Endothelial cell of umbilical vein (primary cell): ENCODE results near the gene GPX1. TPM values are rescaled to one million over a fixed set of nuclear protein-coding genes. Genes with fewer than 3 reads are reported as not detected.

Experiments used
- BruUV-seq: library from RNA; stranded (reverse); fragments of 400-500 nt; replicated peaks from 2 replicates; lab custom pipeline; 2021; lab: Mats Ljungman, UMichigan
- CTCF ChIA-PET: fragments of 300-600, 350-600 bp; sonication (Branson Sonifier 250); formaldehyde crosslinking; loops from one replicate; lab custom pipeline; 2021; ENCODE audit warnings: antibody characterized with exemption, inconsistent platforms; lab: Charles Lee
- POLR2A ChIA-PET: fragments of 300-600, 350-600 bp; sonication (Branson Sonifier 250); formaldehyde crosslinking; loops from one replicate; lab custom pipeline; 2021; ENCODE audit warnings: antibody characterized with exemption, inconsistent platforms; lab: Charles Lee
- DNase-seq: peaks from one replicate; pipeline ENCODE4 v3.0.0-alpha.2; 2011; ENCODE audit warnings: low read depth, low spot score
- FAIRE-seq: peaks from 2 replicates; lab custom pipeline; 2011; peaks lifted over from hg19 to GRCh38; lab: Jason Lieb, UNC
- H2AFZ ChIP-seq: 2 replicates; pipeline ENCODE4 v1.6.0; 2012; ENCODE audit warnings: low read depth, low read length, control low read depth, inconsistent platforms
- H3K27ac ChIP-seq: 2 replicates; pipeline ENCODE4 v1.5.1; 2011; ENCODE audit warnings: low read depth, mild to moderate bottlenecking, control low read depth, low read length, moderate library complexity; ENCODE audit not compliant: insufficient read depth
- H3K27me3 ChIP-seq, 2 experiments: 2 replicates each; pipeline versions ENCODE4 v1.6.0 to v1.6.1; 2011; ENCODE audit warnings: low read length in 2 of 2, mixed read lengths in 1 of 2; ENCODE audit not compliant: control insufficient read depth in 2 of 2, insufficient read depth in 2 of 2
- H3K36me3 ChIP-seq, 2 experiments: 2 replicates in 1 of 2; 3 replicates in 1 of 2; pipeline ENCODE4 v1.5.1; 2011; ENCODE audit warnings: low read length in 2 of 2, mild to moderate bottlenecking in 1 of 2, moderate library complexity in 1 of 2; ENCODE audit not compliant: control insufficient read depth in 2 of 2, insufficient read depth in 2 of 2; ENCODE audit errors: extremely low read depth in 1 of 2
- H3K4me1 ChIP-seq: 3 replicates; pipeline ENCODE4 v1.5.1; 2011; ENCODE audit warnings: mild to moderate bottlenecking, low read length; ENCODE audit not compliant: control insufficient read depth, insufficient read depth; ENCODE audit errors: extremely low read depth
- H3K4me2 ChIP-seq: 2 replicates; pipeline ENCODE4 v1.6.1; 2011; ENCODE audit warnings: low read length, control low read depth, mixed read lengths; ENCODE audit not compliant: insufficient read depth
- H3K4me3 ChIP-seq, 3 experiments: fragments of 200-600 bp in 1 of 3; sonication (generic), shearing (Covaris generic) in 1 of 3; replicated peaks in 1 of 3; 2 replicates each; pipeline ENCODE4 v1.5.1; 2011 to 2016; ENCODE audit warnings: control low read depth in 3 of 3, low read length in 3 of 3, mild to moderate bottlenecking in 2 of 3, inconsistent platforms in 1 of 3, low read depth in 1 of 3, moderate library complexity in 1 of 3; ENCODE audit not compliant: insufficient read depth in 1 of 3
- H3K79me2 ChIP-seq: 2 replicates; pipeline ENCODE4 v1.6.0; 2012; ENCODE audit warnings: low read length, inconsistent platforms; ENCODE audit not compliant: control insufficient read depth, insufficient read depth
- H3K9ac ChIP-seq: replicated peaks from 2 replicates; pipeline ENCODE3; 2011; ENCODE audit warnings: low read length, control low read depth; ENCODE audit not compliant: insufficient read depth; ENCODE audit errors: extremely low read depth
- H3K9me1 ChIP-seq: replicated peaks from 3 replicates; pipeline ENCODE4 v1.6.0; 2011; ENCODE audit warnings: mild to moderate bottlenecking, low read length; ENCODE audit not compliant: control insufficient read depth, insufficient read depth; ENCODE audit errors: extremely low read depth
- H3K9me3 ChIP-seq: replicated peaks from 2 replicates; pipeline ENCODE4 v1.5.1; 2012; ENCODE audit warnings: low read length, inconsistent platforms; ENCODE audit not compliant: control insufficient read depth, insufficient read depth
- H4K20me1 ChIP-seq: replicated peaks from 2 replicates; pipeline ENCODE3; 2011; ENCODE audit warnings: mild to moderate bottlenecking, low read length; ENCODE audit not compliant: control insufficient read depth, insufficient read depth; ENCODE audit errors: extremely low read depth
- EZH2 ChIP-seq: IDR thresholded peaks from 2 replicates; pipeline ENCODE4 v1.6.1; 2012; ENCODE audit warnings: borderline replicate concordance, low read depth, mild to moderate bottlenecking, moderate library complexity, low read length, inconsistent platforms; ENCODE audit not compliant: severe bottlenecking
- FOS ChIP-seq: IDR thresholded peaks from 2 replicates; pipeline ENCODE4 v1.6.1; 2011; ENCODE audit warnings: mild to moderate bottlenecking, low read length, moderate library complexity, borderline replicate concordance; ENCODE audit not compliant: insufficient read depth
- GATA2 ChIP-seq: IDR thresholded peaks from 2 replicates; pipeline ENCODE4 v1.7.0; 2011; ENCODE audit warnings: low read depth, mild to moderate bottlenecking, moderate library complexity, mixed read lengths, low read length; ENCODE audit not compliant: insufficient read length, insufficient read depth
- JUN ChIP-seq: IDR thresholded peaks from 2 replicates; pipeline ENCODE4 v1.6.1; 2011; ENCODE audit warnings: borderline replicate concordance, low read depth; ENCODE audit not compliant: insufficient read length, insufficient read depth
- MYC ChIP-seq: IDR thresholded peaks from one replicate; pipeline ENCODE4 v1.6.1; 2011; ENCODE audit warnings: mild to moderate bottlenecking, low read depth, low read length
- POLR2A ChIP-seq: IDR thresholded peaks from 2 replicates; pipeline ENCODE4 v1.6.1; 2012; ENCODE audit warnings: low read depth, mild to moderate bottlenecking, control low read depth, low read length
- POLR2AphosphoS5 ChIP-seq: IDR thresholded peaks from 2 replicates; pipeline ENCODE4 v1.6.1; 2012; ENCODE audit warnings: low read depth, mild to moderate bottlenecking, control low read depth, low read length, moderate library complexity; ENCODE audit not compliant: insufficient read depth
- dilution Hi-C: fragments of 300-500 bp; cut with MboI; formaldehyde crosslinking; loops from one replicate; pipeline ENCODE4 v1.15.0; 2019; ENCODE audit warnings: low sequenced_read_pairs; ENCODE audit not compliant: extremely low pct_ligation_motif_present
- intact Hi-C: fragments of 100-400 bp; cut with micrococcal nuclease; formaldehyde crosslinking; loops from one replicate; pipeline ENCODE4 v1.10.0; 2022
- polyA plus RNA-seq, 4 experiments: library from polyadenylated mRNA; depleted of rRNA in 3 of 4; stranded (reverse) in 3 of 4; unstranded in 1 of 4; fragments of >200 nt; gene quantifications; 2 replicates each; pipeline versions ENCODE4 v1.2.1 to v1.2.3, GENCODE V29; 2011 to 2012; ENCODE audit warnings: missing spikeins in 1 of 4
- total RNA-seq: library from RNA; stranded (reverse); gene quantifications from 2 replicates; pipeline ENCODE4 v1.2.3, GENCODE V29; 2021
- TF ChIP-seq, protein P1 (sequence below), 2 donors: IDR thresholded peaks; 1 replicate in 1 of 2; 2 replicates in 1 of 2; pipeline ENCODE4 v1.5.1; 2011; ENCODE audit warnings: low read length in 2 of 2, mild to moderate bottlenecking in 2 of 2, moderate library complexity in 2 of 2, control low read depth in 1 of 2, inconsistent platforms in 1 of 2, low read depth in 1 of 2; ENCODE audit not compliant: insufficient read depth in 1 of 2; ENCODE audit errors: extremely low read depth in 1 of 2
- TF ChIP-seq, protein P2 (sequence below): IDR thresholded peaks from 2 replicates; pipeline ENCODE4 v1.6.1; 2011; ENCODE audit not compliant: insufficient read depth, insufficient read length

GPX1 gene
- total and polyA plus RNA-seq, 2 donors (not counting 3 experiments of a cell fraction or from before 2014, with no cell fraction given) = 461 to 1,348 TPM

DNA sequence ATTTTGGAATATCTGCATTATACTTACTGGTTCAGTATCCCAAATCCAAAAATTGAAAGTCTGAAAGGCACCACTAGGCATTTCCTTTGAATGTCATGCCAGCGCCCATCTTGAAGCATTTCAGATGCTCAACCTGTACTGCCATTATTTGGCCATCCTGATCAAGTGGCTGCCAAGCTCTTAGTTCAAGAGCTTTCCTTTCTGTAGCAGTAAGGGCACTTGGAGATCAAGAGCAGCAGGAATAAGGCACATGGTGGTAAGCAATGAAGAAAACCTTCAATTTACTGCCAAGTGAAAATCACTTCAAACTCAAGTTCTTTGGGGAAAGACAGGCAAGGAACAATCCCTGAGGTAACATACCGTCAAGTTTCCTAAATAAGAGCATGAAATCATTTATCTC lies 43.6 kb upstream of the GPX1 start:
- no peaks in the 10 kb centered on the region for H3K36me3 ChIP-seq
- no peaks in the 10 kb centered on the region for H3K9me1 ChIP-seq
- POLR2A ChIA-PET = interaction anchor here (1.8 kb wide), 1 partner anchor 10 kb away, joined by 5 read pairs; the partner anchor contains the start of genes RHOA and TCTA
- dilution Hi-C loops = no loop called here
- H3K9me3 ChIP-seq = no peaks in the 10 kb centered on the region
- no peak overlapping the region for H3K27ac ChIP-seq
- H3K4me1 ChIP-seq = peaks cover 11% of the 10 kb centered on the region
- BruUV-seq = no TSS peak
- TF ChIP-seq MYC (no peak), EZH2 (no peak)
- TF ChIP-seq, protein P1, sequence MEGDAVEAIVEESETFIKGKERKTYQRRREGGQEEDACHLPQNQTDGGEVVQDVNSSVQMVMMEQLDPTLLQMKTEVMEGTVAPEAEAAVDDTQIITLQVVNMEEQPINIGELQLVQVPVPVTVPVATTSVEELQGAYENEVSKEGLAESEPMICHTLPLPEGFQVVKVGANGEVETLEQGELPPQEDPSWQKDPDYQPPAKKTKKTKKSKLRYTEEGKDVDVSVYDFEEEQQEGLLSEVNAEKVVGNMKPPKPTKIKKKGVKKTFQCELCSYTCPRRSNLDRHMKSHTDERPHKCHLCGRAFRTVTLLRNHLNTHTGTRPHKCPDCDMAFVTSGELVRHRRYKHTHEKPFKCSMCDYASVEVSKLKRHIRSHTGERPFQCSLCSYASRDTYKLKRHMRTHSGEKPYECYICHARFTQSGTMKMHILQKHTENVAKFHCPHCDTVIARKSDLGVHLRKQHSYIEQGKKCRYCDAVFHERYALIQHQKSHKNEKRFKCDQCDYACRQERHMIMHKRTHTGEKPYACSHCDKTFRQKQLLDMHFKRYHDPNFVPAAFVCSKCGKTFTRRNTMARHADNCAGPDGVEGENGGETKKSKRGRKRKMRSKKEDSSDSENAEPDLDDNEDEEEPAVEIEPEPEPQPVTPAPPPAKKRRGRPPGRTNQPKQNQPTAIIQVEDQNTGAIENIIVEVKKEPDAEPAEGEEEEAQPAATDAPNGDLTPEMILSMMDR (IDR thresholded peaks at IDR 0.05; ENCODE audit: extremely low read depth in 1 of 2, insufficient read depth in 1 of 2, low read depth in 1 of 2, low read length in 2 of 2) = no peak
- no peaks in the 10 kb centered on the region for H3K27me3 ChIP-seq
- no peak overlapping the region for H3K4me2 ChIP-seq
- peaks cover 27% of the 10 kb centered on the region for H4K20me1 ChIP-seq
- CTCF ChIA-PET = interaction anchor here (1.2 kb wide), 1 partner anchor 13 kb away, joined by 4 read pairs; no protein-coding TSS in a partner anchor
- peaks cover 98% of the 10 kb centered on the region for H3K79me2 ChIP-seq
- intact Hi-C loops = no loop called here
- FAIRE-seq (no peak), DNase-seq (no peak)
- H3K4me3 ChIP-seq = no peak overlapping the region
- no peak overlapping the region for H2AFZ ChIP-seq
- no peak overlapping the region for H3K9ac ChIP-seq

DNA sequence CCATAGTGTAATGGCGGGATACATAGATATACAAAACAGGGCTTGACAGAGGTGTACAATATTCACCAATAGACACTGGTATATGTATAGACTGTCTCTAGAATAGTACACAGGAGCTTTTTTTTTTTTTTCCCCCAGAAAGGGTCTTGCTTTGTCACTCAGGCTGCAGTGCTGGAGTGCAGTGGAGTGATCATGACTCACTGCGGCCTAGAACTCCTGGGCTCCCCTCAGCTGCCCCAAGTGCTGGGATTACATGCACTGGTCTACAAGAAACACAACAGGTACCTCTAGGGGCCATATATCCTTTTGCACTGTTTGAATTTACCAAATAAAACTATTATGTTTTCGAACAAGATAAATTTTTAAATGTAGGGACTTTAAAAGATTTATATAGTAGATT lies 41.3 kb upstream of the GPX1 start:
- no TSS peak for BruUV-seq

More for the DNA sequence above, 41.3 kb upstream of the GPX1 start:
- no peaks in the 10 kb centered on the region for H3K27me3 ChIP-seq
- no peaks in the 10 kb centered on the region for H3K9me3 ChIP-seq
- no peak overlapping the region for H2AFZ ChIP-seq
- FAIRE-seq (no peak), DNase-seq (no peak)
- no peak overlapping the region for H3K4me2 ChIP-seq
- intact Hi-C loops (no loop called here), dilution Hi-C loops (no loop called here)
- ChIA-PET POLR2A (interaction anchor here (0.7 kb wide), 2 partner anchors 12 to 13 kb away, joined by 3 to 8 read pairs; partner anchors contain the start of gene RHOA), CTCF (interaction anchor here (1.1 to 1.6 kb wide), 2 partner anchors 8 to 50 kb away, joined by 3 to 4 read pairs; no protein-coding TSS in a partner anchor)
- H3K27ac ChIP-seq = no peak overlapping the region
- H3K9me1 ChIP-seq = no peaks in the 10 kb centered on the region
- peaks cover 7% of the 10 kb centered on the region for H3K4me1 ChIP-seq
- H3K36me3 ChIP-seq = peaks cover 0 to 4% of the 10 kb centered on the region in 2 experiments
- no peak overlapping the region for H3K4me3 ChIP-seq
- peaks cover 24% of the 10 kb centered on the region for H4K20me1 ChIP-seq
- H3K79me2 ChIP-seq = peaks cover 98% of the 10 kb centered on the region
- no peak overlapping the region for H3K9ac ChIP-seq
- TF ChIP-seq FOS = no peak
- no peak for TF ChIP-seq POLR2A
- no peak for TF ChIP-seq POLR2AphosphoS5
- TF ChIP-seq, protein P2, sequence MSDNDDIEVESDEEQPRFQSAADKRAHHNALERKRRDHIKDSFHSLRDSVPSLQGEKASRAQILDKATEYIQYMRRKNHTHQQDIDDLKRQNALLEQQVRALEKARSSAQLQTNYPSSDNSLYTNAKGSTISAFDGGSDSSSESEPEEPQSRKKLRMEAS = no peak
- no peak for TF ChIP-seq GATA2
- TF ChIP-seq, protein P1 (IDR thresholded peaks at IDR 0.05; ENCODE audit: extremely low read depth in 1 of 2, insufficient read depth in 1 of 2, low read depth in 1 of 2, low read length in 2 of 2) = no peak
- TF ChIP-seq JUN = no peak
- no peak for TF ChIP-seq MYC
- no peak for TF ChIP-seq EZH2
